GM21723 (cell line): Measurements from ENCODE around the gene ZNG1E.
"Not testable (repeated sequence)": the region's sequence is repeated elsewhere in the genome, so short reads cannot be mapped to it uniquely, and the experiment has no call there.

Source experiments
- ATAC-seq: cut with Tn5 transposase; IDR thresholded peaks from one replicate; pipeline ENCODE4 v1.9.1; 2021; ENCODE audit warnings: mild to moderate bottlenecking, moderate library complexity; ENCODE audit not compliant: unreplicated experiment

Gene ZNG1E

DNA sequence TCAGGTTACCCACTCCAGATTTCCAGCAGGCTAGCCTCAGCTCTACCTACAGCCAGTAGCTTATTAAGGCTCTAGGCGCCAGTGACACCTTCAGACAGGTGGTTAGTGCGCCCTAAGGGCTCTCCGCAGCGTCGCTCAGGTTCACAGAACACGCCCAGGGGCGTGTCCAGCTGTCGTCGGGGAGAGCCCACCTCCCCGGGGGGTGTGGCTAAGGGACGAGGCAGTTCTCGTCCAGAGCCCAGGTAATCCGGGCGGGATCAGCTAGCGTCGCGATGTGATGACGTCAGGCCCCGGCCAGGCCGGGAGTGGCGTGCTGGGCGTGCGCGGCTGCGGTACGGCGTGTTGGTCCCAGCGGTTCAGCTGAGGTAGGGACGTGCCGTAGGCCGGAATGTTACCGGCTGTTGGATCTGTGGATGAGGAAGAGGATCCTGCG is at the start of gene ZNG1E:
Gene ZNG1E (plus strand): TSS at position 340 of the 433 bp plus-strand sequence. CDS start 49 bp downstream, at position 389.
- ATAC-seq: not testable (repeated sequence)

DNA sequence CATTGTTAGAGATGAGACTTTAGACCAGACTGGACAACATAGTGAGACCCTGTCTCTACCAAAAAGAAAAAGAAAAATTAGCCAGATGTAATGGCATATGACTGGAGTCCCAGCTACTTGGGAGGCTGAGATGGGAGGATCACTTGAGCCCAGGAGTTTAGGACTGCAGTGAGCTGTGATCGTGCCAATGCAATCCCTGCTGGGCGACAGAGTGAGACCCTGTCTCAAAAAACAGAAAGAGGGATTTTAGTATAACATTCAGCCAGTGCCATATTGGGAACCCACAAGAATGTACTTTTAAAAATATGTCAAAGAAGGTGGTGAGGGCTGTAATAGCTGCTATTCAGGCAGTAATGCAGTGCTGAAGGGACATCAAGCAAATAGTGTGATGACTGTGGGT is 2.1 kb upstream of the ZNG1E start:
- not testable (repeated sequence) for ATAC-seq

DNA sequence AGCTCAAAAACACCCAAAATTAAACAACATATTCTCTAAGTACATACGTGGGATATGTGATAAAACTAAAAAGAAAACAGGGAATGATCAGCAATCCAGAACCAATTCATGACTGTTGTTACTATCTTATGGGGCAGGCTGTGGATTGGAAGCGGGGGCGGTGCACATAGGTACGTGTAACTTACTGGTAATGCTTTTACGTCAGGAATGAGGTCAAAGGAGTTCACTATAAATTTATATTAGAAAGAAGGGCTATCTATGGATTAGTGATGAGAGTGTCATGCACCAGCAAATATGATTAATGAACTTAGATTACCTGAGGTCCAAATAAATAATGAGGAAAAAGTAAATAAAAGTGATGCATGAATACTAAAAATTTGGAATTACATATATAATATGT is 710 bp upstream of the ZNG1E start:
- not testable (repeated sequence) for ATAC-seq

DNA sequence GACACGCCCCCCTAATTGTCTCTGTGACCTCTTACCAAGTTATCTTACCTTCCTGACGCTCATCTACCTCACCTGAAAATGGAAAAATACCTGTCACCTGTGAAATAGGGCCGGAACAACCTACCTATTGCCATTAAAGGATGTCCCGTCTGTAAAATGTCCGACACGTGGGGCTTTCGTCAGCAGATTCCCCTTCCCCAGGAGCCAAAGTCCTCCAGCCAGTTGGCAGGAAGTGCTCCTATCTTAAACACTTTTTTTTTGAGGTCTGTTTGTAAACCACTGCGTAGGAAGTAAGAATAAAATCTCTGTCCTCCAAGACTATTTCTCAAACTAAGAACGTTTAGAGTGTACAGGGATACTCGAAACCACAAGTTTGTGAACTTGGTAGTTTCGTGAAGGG is 661 bp downstream of the ZNG1E start:
- ATAC-seq: not testable (repeated sequence)

DNA sequence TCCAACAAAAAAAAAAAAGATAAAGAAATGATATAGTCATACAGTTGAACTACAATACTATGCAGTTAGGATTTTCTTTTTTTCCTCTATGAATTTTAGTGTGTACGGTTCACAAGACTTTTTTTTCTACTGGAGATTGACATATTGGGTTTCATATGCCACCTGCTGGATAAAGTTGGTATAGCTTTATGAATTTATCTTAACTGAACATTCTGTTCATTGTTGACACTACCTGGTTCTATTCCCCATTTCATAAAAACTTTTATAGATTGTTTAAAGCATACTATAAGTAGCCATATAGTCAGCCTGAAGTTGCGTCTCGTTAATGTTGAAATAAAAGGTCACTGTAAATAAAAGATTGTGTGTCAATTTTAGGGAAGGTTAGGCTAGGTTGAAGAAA is 2.8 kb downstream of the ZNG1E start:
- not testable (repeated sequence) for ATAC-seq

DNA sequence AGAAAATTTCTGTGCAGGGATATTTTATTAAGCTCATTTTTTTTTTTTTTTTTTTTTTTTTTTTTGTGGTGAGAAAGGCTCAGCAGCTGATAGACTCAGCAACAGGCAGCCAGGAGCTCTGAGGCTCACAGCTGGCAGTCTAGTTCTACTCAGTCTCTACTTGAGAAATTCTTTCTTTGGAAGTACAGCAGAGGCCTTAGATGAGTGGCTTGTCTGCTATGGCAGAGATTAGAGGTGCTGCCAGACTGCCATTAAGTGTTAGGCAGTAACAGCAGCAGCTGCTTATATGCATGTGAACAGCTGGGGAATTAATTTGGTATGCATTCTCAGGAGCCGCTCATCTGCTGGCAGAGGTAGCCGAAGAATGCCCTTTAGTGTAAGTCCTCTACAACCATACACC is 27.8 kb downstream of the ZNG1E start:
- not testable (repeated sequence) for ATAC-seq

DNA sequence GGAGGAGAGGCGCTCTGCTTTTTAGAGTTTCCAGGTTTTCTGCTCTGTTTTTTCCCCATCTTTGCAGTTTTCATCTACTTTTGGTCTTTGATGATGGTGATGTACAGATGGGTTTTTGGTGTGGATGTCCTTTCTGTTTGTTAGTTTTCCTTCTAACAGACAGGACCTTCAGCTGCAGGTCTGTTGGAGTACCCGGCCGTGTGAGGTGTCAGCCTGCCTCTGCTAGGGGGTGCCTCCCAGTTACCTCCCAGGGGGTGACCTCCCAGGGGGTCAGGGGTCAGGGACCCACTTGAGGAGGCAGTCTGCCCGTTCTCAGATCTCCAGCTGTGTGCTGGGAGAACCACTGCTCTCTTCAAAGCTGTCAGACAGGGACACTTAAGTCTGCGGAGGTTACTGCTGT is 38.7 kb downstream of the ZNG1E start:
- not testable (repeated sequence) for ATAC-seq

DNA sequence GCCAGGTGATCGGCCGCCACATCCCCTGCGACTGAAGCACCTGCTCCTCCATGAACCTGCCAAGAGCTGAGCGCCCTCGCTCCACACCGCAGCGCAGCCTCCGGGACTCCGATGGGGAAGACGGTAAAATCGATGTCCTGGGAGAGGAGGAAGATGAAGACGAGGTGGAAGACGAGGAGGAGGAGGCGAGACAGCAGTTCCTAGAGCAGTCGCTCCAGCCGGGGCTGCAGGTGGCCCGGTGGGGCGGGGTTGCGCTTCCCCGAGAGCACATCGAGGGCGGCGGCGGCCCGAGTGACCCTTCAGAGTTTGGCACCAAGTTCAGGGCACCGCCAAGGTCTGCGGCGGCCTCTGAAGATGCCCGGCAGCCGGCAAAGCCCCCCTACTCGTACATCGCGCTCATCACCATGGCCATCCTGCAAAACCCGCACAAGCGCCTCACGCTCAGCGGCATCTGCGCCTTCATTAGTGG is 61.4 kb downstream of the ZNG1E start, which contains the start of gene FOXD4L4:
Gene FOXD4L4 (plus strand): TSS at position 51 of the 469 bp plus-strand sequence. CDS start 0 bp downstream, at position 51.
- ATAC-seq: not testable (repeated sequence)

DNA sequence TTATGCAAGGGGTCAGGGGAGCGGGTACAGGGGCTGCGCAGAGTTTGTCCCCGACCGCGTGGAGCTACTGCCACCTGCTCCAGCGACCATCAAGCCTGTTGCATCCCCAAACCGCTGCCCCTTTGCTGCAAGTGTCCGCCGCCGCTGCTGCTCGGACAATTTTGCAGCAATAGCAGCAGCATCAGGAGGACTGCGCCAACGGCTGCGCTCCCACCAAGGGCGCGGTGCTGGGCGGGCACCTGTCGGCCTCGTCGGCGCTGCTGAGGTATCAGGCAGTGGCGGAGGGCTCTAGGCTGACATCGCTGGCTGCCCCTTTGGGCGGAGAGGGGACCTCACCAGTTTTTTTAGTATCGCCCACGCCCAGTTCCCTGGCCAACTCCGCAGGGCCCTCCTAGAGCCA is 62.4 kb downstream of the ZNG1E start:
- not testable (repeated sequence) for ATAC-seq
